ENCODE results near the gene AMMECR1L. TPM values are rescaled to one million over a fixed set of nuclear protein-coding genes. Genes with fewer than 3 reads are reported as not detected.

AMMECR1L gene
- total RNA-seq, 1 experiment from 2014 or later: 20.3 TPM

GRCh38 chr2:127841466-127842178 is 44.1 kb downstream of the AMMECR1L start:
- Histone ChIP-seq H2AFZ (no peak overlapping the region), H3K27me3 (ENCODE audit: insufficient read depth, low read depth) (no peaks in the 10 kb centered on the region), H3K4me2 (no peak overlapping the region), H3K9me2 (ENCODE audit: insufficient read depth) (no peaks in the 10 kb centered on the region), H3K36me3 (ENCODE audit: low read depth) (0 out of 2 replicates have a peak, but pooled peaks cover under 1% of the 10 kb centered on the region), H3K27ac (no peak overlapping the region), H3K4me1 (replicated peaks; ENCODE audit: insufficient read depth) (no peaks in the 10 kb centered on the region), H4K20me1 (ENCODE audit: insufficient read depth) (0 out of 2 replicates have a peak, but pooled peaks cover 14% of the 10 kb centered on the region), H3F3A (ENCODE audit: insufficient read depth, low read depth) (peaks cover 13% of the 10 kb centered on the region; the same call in 1 of the 2 replicates), H3K9me3 (ENCODE audit: insufficient read depth, low read depth) (no peaks in the 10 kb centered on the region), H3K4me3 (no peak overlapping the region), H3K79me2 (ENCODE audit: low read depth) (no peaks in the 10 kb centered on the region)
- no peak for DNase-seq
- TF ChIP-seq, protein P1, sequence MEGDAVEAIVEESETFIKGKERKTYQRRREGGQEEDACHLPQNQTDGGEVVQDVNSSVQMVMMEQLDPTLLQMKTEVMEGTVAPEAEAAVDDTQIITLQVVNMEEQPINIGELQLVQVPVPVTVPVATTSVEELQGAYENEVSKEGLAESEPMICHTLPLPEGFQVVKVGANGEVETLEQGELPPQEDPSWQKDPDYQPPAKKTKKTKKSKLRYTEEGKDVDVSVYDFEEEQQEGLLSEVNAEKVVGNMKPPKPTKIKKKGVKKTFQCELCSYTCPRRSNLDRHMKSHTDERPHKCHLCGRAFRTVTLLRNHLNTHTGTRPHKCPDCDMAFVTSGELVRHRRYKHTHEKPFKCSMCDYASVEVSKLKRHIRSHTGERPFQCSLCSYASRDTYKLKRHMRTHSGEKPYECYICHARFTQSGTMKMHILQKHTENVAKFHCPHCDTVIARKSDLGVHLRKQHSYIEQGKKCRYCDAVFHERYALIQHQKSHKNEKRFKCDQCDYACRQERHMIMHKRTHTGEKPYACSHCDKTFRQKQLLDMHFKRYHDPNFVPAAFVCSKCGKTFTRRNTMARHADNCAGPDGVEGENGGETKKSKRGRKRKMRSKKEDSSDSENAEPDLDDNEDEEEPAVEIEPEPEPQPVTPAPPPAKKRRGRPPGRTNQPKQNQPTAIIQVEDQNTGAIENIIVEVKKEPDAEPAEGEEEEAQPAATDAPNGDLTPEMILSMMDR (conservative IDR thresholded peaks at IDR 0.05): no peak
- intact Hi-C loops (cut with micrococcal nuclease; ENCODE audit: unreplicated experiment): no loop called here
- POLR2A ChIA-PET (ENCODE audit: unreplicated experiment): no interaction called here
- CTCF ChIA-PET: no interaction called here
- BruUV-seq (replicated peaks): no TSS peak

DNA sequence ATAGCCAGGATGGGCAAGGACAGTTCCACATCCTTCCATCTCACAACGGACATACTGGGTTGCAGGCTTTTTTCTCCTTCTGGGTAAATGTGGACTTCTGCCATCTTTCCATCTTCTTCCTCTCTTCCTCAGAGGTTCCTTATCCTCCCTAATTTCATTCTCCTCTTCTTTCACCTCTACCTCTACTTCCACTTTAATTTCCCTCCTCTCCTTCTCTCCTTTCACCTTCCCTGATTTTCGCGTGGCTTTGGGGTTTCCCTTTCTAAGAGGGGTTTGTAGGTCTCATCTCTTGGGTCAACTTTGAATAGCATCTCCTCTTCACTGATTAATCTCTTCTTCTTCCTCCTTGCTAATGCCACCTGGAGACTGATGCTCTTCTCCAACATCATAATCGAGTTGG is 44.9 kb downstream of the AMMECR1L start:
- no peak for DNase-seq
- H3K4me3 ChIP-seq: no peak overlapping the region
- ChIA-PET CTCF (no interaction called here), POLR2A (ENCODE audit: unreplicated experiment) (no interaction called here)
- H3K4me2 ChIP-seq: no peak overlapping the region
- no TSS peak for BruUV-seq (replicated peaks)
- no peak overlapping the region for H3K27ac ChIP-seq
- no peaks in the 10 kb centered on the region for H3K4me1 ChIP-seq (replicated peaks; ENCODE audit: insufficient read depth)
- H3F3A ChIP-seq (ENCODE audit: insufficient read depth, low read depth): peaks cover 13% of the 10 kb centered on the region; the same call in 1 of the 2 replicates
- intact Hi-C loops (cut with micrococcal nuclease; ENCODE audit: unreplicated experiment): no loop called here
- TF ChIP-seq, protein P1 (conservative IDR thresholded peaks at IDR 0.05): no peak
- no peak for TF ChIP-seq EZH2 (IDR thresholded peaks at IDR 0.05; ENCODE audit: low read depth)
- no peaks in the 10 kb centered on the region for H3K9me3 ChIP-seq (ENCODE audit: insufficient read depth, low read depth)
- H2AFZ ChIP-seq: no peak overlapping the region
- H3K9me2 ChIP-seq (ENCODE audit: insufficient read depth): no peaks in the 10 kb centered on the region
- no peaks in the 10 kb centered on the region for H3K79me2 ChIP-seq (ENCODE audit: low read depth)
- H3K27me3 ChIP-seq (ENCODE audit: insufficient read depth, low read depth): no peaks in the 10 kb centered on the region
- H3K36me3 ChIP-seq (ENCODE audit: low read depth): no peaks in the 10 kb centered on the region
- H4K20me1 ChIP-seq (ENCODE audit: insufficient read depth): 0 out of 2 replicates have a peak, but pooled peaks cover 14% of the 10 kb centered on the region

DNA sequence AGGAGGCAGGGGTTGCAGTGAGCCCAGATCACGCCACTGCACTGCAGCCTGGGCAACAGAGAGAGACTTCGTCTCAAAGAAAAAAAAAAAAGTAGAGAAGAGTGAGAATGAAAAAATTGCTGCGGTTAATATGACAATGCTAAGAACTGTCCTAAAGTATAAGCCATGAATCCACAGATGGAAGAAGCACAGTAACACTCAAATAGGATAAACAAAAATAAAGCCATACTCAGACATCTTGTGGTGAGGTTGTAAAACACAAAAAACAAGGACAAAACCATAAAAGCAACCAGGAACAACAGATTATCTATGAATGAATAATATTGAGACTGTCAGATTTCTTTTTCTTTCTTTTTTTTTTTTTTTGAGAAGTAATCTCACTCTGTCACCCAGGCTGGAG is 50.8 kb downstream of the AMMECR1L start:
- no peaks in the 10 kb centered on the region; the same call in 1 of the 2 replicates for H3F3A ChIP-seq (ENCODE audit: insufficient read depth, low read depth)
- H4K20me1 ChIP-seq (ENCODE audit: insufficient read depth): no peaks in the 10 kb centered on the region; the same call in 1 of the 2 replicates
- no peaks in the 10 kb centered on the region for H3K9me2 ChIP-seq (ENCODE audit: insufficient read depth)
- POLR2A ChIA-PET (ENCODE audit: unreplicated experiment): no interaction called here
- no peak overlapping the region for H3K4me3 ChIP-seq
- no peak for DNase-seq
- H3K79me2 ChIP-seq (ENCODE audit: low read depth): no peaks in the 10 kb centered on the region
- H2AFZ ChIP-seq: no peak overlapping the region
- no TSS peak for BruUV-seq (replicated peaks)
- no peak for TF ChIP-seq EZH2 (IDR thresholded peaks at IDR 0.05; ENCODE audit: low read depth)
- TF ChIP-seq, protein P1 (conservative IDR thresholded peaks at IDR 0.05): no peak
- no peaks in the 10 kb centered on the region for H3K36me3 ChIP-seq (ENCODE audit: low read depth)
- CTCF ChIA-PET: no interaction called here
- intact Hi-C loops (cut with micrococcal nuclease; ENCODE audit: unreplicated experiment): no loop called here
- no peak overlapping the region for H3K27ac ChIP-seq
- H3K4me1 ChIP-seq (replicated peaks; ENCODE audit: insufficient read depth): no peaks in the 10 kb centered on the region
- H3K27me3 ChIP-seq (ENCODE audit: insufficient read depth, low read depth): no peaks in the 10 kb centered on the region
- H3K4me2 ChIP-seq: no peak overlapping the region
- H3K9me3 ChIP-seq (ENCODE audit: insufficient read depth, low read depth): no peaks in the 10 kb centered on the region

Measured in PC-9 (cell line).